ENCODE data around the gene ABHD2.
"Not testable (repeated sequence)": the region's sequence is repeated elsewhere in the genome, so short reads cannot be mapped to it uniquely, and the experiment has no call there.

ABHD2 gene

GRCh38 chr15:89083246-89083645 is 5.0 kb upstream of the ABHD2 start:
- in situ Hi-C loops (cut with HindIII; ENCODE audit: low sequenced_read_pairs) = no loop called here
- H3K4me3 ChIP-seq (ENCODE audit: low read depth, low read length) = no peak overlapping the region
- no peak for TF ChIP-seq CTCF (IDR thresholded peaks at IDR 0.05; ENCODE audit: low read depth, low read length)
- DNase-seq (ENCODE audit: low read depth, low spot score) = no peak

GRCh38 chr15:89085289-89085926 is 2.8 kb upstream of the ABHD2 start:
- in situ Hi-C loops (cut with HindIII; ENCODE audit: low sequenced_read_pairs) = no loop called here
- DNase-seq (ENCODE audit: low read depth, low spot score) = no peak
- no peak for TF ChIP-seq CTCF (IDR thresholded peaks at IDR 0.05; ENCODE audit: low read depth, low read length)
- H3K4me3 ChIP-seq (ENCODE audit: low read depth, low read length) = no peak overlapping the region

GRCh38 chr15:89085933-89086332 is 2.3 kb upstream of the ABHD2 start:
- in situ Hi-C loops (cut with HindIII; ENCODE audit: low sequenced_read_pairs); H3K4me3 ChIP-seq (ENCODE audit: low read depth, low read length); DNase-seq (ENCODE audit: low read depth, low spot score): not testable (repeated sequence)

- DNase-seq (ENCODE audit: low read depth, low spot score); in situ Hi-C loops (cut with HindIII; ENCODE audit: low sequenced_read_pairs); H3K4me3 ChIP-seq (ENCODE audit: low read depth, low read length): not testable (repeated sequence)
These were observed 1.9 kb upstream of the ABHD2 start for GRCh38 chr15:89086390-89086789.

GRCh38 chr15:89087161-89087829 is 961 bp upstream of the ABHD2 start:
- DNase-seq (ENCODE audit: low read depth, low spot score) = no peak
- no peak for TF ChIP-seq CTCF (IDR thresholded peaks at IDR 0.05; ENCODE audit: low read depth, low read length)
- in situ Hi-C loops (cut with HindIII; ENCODE audit: low sequenced_read_pairs) = no loop called here
- no peak overlapping the region for H3K4me3 ChIP-seq (ENCODE audit: low read depth, low read length)

GRCh38 chr15:89088605-89089315 is 504 bp downstream of the ABHD2 start:
- no peak for TF ChIP-seq CTCF (IDR thresholded peaks at IDR 0.05; ENCODE audit: low read depth, low read length)
- in situ Hi-C loops (cut with HindIII; ENCODE audit: low sequenced_read_pairs) = no loop called here
- H3K4me3 ChIP-seq (ENCODE audit: low read depth, low read length) = peak overlapping the region; percentile 94
- DNase-seq (ENCODE audit: low read depth, low spot score) = no peak

GRCh38 chr15:89089316-89090230 is 1.3 kb downstream of the ABHD2 start:
- no peak for DNase-seq (ENCODE audit: low read depth, low spot score)
- no peak for TF ChIP-seq CTCF (IDR thresholded peaks at IDR 0.05; ENCODE audit: low read depth, low read length)
- peak overlapping the region; percentile 94 for H3K4me3 ChIP-seq (ENCODE audit: low read depth, low read length)
- in situ Hi-C loops (cut with HindIII; ENCODE audit: low sequenced_read_pairs) = no loop called here

Measured in astrocyte of the spinal cord (primary cell).